ENCODE results near the gene TMEM183A. TPM values are rescaled to one million over a fixed set of nuclear protein-coding genes. Genes with fewer than 3 reads are reported as not detected.
A peak's percentile ranks its signal among the peaks of the same experiment; 100 is the strongest.

TMEM183A gene
- polyA plus RNA-seq, 1 of the 3 experiments (the other 2 are of a cell fraction), result 47.9 TPM

- Histone ChIP-seq H3K9me2 (no peaks in the 10 kb centered on the region), H3K9me3 (no peaks in the 10 kb centered on the region), H3K27me3 (ENCODE audit: insufficient read depth) (no peaks in the 10 kb centered on the region), H3K36me3 (replicated peaks in 1 of 2; ENCODE audit: control insufficient read depth in 1 of 2, insufficient read depth in 2 of 2, low read length in 1 of 2) (no peaks in the 10 kb centered on the region), H3K4me3 (ENCODE audit: low read depth in 2 of 2, low read length in 1 of 2) (no peak overlapping the region), H2AFZ (ENCODE audit: low read depth) (no peak overlapping the region), H4K20me1 (ENCODE audit: insufficient read depth) (no peaks in the 10 kb centered on the region), H3K79me2 (ENCODE audit: insufficient read depth) (no peaks in the 10 kb centered on the region), H3K27ac (ENCODE audit: low read depth in 2 of 2, low read length in 1 of 2) (no peak overlapping the region), H3K4me2 (no peak overlapping the region), H3K4me1 (ENCODE audit: control insufficient read depth in 1 of 2, insufficient read depth in 2 of 2, low read depth in 1 of 2, low read length in 1 of 2) (peaks cover 0 to 29% of the 10 kb centered on the region in 2 experiments; a peak in 2 of 4 replicates), H3K9ac (no peak overlapping the region), H3F3A (replicated peaks; ENCODE audit: insufficient read depth) (no peaks in the 10 kb centered on the region)
- CTCF ChIA-PET, result interaction anchor here (1.0 to 7.2 kb wide), 8 partner anchors 9 to 201 kb away, joined by 3 to 52 read pairs (median 5); no protein-coding TSS in a partner anchor
- POLR2A ChIA-PET, result no interaction called here
- DNase-seq, result no peak
- TF ChIP-seq SMC3 (IDR thresholded peaks at IDR 0.05; ENCODE audit: low read depth, low read length) (no peak), USF2 (IDR thresholded peaks at IDR 0.05; ENCODE audit: borderline replicate concordance, low read depth, low read length) (no peak), FOXM1 (IDR thresholded peaks at IDR 0.05; ENCODE audit: low read depth) (no peak), PBX3 (IDR thresholded peaks at IDR 0.05) (no peak), POLR2AphosphoS5 (IDR thresholded peaks at IDR 0.05; ENCODE audit: low read depth, low read length) (no peak), NRF1 (IDR thresholded peaks at IDR 0.05; ENCODE audit: low read depth, low read length) (no peak), NFIC (IDR thresholded peaks at IDR 0.05; ENCODE audit: borderline replicate concordance) (no peak), SIN3A (IDR thresholded peaks at IDR 0.05; ENCODE audit: borderline replicate concordance, low read depth, low read length) (no peak), GATA2 (CRISPR knock-in tag; IDR thresholded peaks at IDR 0.05) (no peak), GABPA (IDR thresholded peaks at IDR 0.05; ENCODE audit: low read depth) (no peak)
- 70% methylated on average over 3 of the region's 3 CpGs for WGBS (ENCODE audit: low lambda C conversion rate)
Measured at GRCh38 chr1:203066965-203067364, 59.8 kb downstream of the TMEM183A start.

GRCh38 chr1:203069030-203069747, 62.0 kb downstream of the TMEM183A start:
- POLR2A ChIA-PET, result interaction anchor here (0.7 to 0.9 kb wide), 2 partner anchors 17 to 29 kb away, joined by 3 read pairs; no protein-coding TSS in a partner anchor

More at GRCh38 chr1:203069030-203069747, 62.0 kb downstream of the TMEM183A start:
- H3K79me2 ChIP-seq (ENCODE audit: insufficient read depth), result no peaks in the 10 kb centered on the region
- no peaks in the 10 kb centered on the region for H3K36me3 ChIP-seq (replicated peaks in 1 of 2; ENCODE audit: control insufficient read depth in 1 of 2, insufficient read depth in 2 of 2, low read length in 1 of 2)
- no peak overlapping the region for H3K9ac ChIP-seq
- CTCF ChIA-PET, result interaction anchor here (0.5 to 2.6 kb wide), 10 partner anchors 9 to 203 kb away, joined by 3 to 17 read pairs (median 4); no protein-coding TSS in a partner anchor
- H3F3A ChIP-seq (replicated peaks; ENCODE audit: insufficient read depth), result no peaks in the 10 kb centered on the region
- peak overlapping the region in 1 of 2 experiments; percentile 87; a peak in 2 of 4 replicates for H3K27ac ChIP-seq (ENCODE audit: low read depth in 2 of 2, low read length in 1 of 2)
- 30% methylated on average over 4 of the region's 4 CpGs for WGBS (ENCODE audit: low lambda C conversion rate)
- no peak overlapping the region for H2AFZ ChIP-seq (ENCODE audit: low read depth)
- no peak for TF ChIP-seq PBX3 (IDR thresholded peaks at IDR 0.05)
- no peak for TF ChIP-seq TEAD4 (IDR thresholded peaks at IDR 0.05; ENCODE audit: borderline replicate concordance, insufficient read depth)
- TF ChIP-seq POLR2AphosphoS5 (IDR thresholded peaks at IDR 0.05; ENCODE audit: low read depth, low read length), result no peak
- peak; percentile 83 for TF ChIP-seq MXI1 (IDR thresholded peaks at IDR 0.05; ENCODE audit: low read depth, low read length)
- no peaks in the 10 kb centered on the region for H4K20me1 ChIP-seq (ENCODE audit: insufficient read depth)
- DNase-seq, result peak; percentile 63
- H3K9me3 ChIP-seq, result no peaks in the 10 kb centered on the region
- H3K27me3 ChIP-seq (ENCODE audit: insufficient read depth), result no peaks in the 10 kb centered on the region
- no peak overlapping the region for H3K4me3 ChIP-seq (ENCODE audit: low read depth in 2 of 2, low read length in 1 of 2)
- no peaks in the 10 kb centered on the region for H3K9me2 ChIP-seq
- peaks cover 0 to 19% of the 10 kb centered on the region in 2 experiments; a peak in 2 of 4 replicates for H3K4me1 ChIP-seq (ENCODE audit: control insufficient read depth in 1 of 2, insufficient read depth in 2 of 2, low read depth in 1 of 2, low read length in 1 of 2)
- no peak overlapping the region for H3K4me2 ChIP-seq

All from SK-N-SH (cell line).